ENCODE results near the gene USP28.

Gene USP28

GRCh38 chr11:113862435-113862834, 12.9 kb downstream of the USP28 start:
- Histone ChIP-seq H3K9me3 (ENCODE audit: control insufficient read depth in 5 of 5, low read length in 5 of 5) (no peaks in the 10 kb centered on the region), H3K9ac (ENCODE audit: low read length in 5 of 5) (no peak overlapping the region), H3K27ac (ENCODE audit: low read depth, low read length) (no peak overlapping the region), H3K4me1 (ENCODE audit: control insufficient read depth in 5 of 5, insufficient read depth in 5 of 5, low read length in 5 of 5) (no peaks in the 10 kb centered on the region), H3K4me3 (ENCODE audit: low read depth in 1 of 5, low read length in 5 of 5) (no peak overlapping the region), H3K36me3 (ENCODE audit: control insufficient read depth in 5 of 5, insufficient read depth in 5 of 5, low read length in 5 of 5) (no peaks in the 10 kb centered on the region), H3K27me3 (ENCODE audit: control insufficient read depth in 5 of 5, insufficient read depth in 4 of 5, low read length in 5 of 5) (no peaks in the 10 kb centered on the region)

- Histone ChIP-seq H3K9me3 (ENCODE audit: control insufficient read depth in 5 of 5, low read length in 5 of 5) (no peaks in the 10 kb centered on the region), H3K4me1 (ENCODE audit: control insufficient read depth in 5 of 5, insufficient read depth in 5 of 5, low read length in 5 of 5) (peaks cover 0 to 3% (median 0%) of the 10 kb centered on the region in 5 donors), H3K27ac (ENCODE audit: low read depth, low read length) (no peak overlapping the region), H3K36me3 (ENCODE audit: control insufficient read depth in 5 of 5, insufficient read depth in 5 of 5, low read length in 5 of 5) (no peaks in the 10 kb centered on the region), H3K27me3 (ENCODE audit: control insufficient read depth in 5 of 5, insufficient read depth in 4 of 5, low read length in 5 of 5) (no peaks in the 10 kb centered on the region), H3K9ac (ENCODE audit: low read length in 5 of 5) (no peak overlapping the region), H3K4me3 (ENCODE audit: low read depth in 1 of 5, low read length in 5 of 5) (no peak overlapping the region)
Observed at GRCh38 chr11:113859665-113860064, 15.7 kb downstream of the USP28 start.

- H3K9me3 ChIP-seq (ENCODE audit: control insufficient read depth in 5 of 5, low read length in 5 of 5): no peaks in the 10 kb centered on the region
- H3K27ac ChIP-seq (ENCODE audit: low read depth, low read length): no peak overlapping the region
- H3K36me3 ChIP-seq (ENCODE audit: control insufficient read depth in 5 of 5, insufficient read depth in 5 of 5, low read length in 5 of 5): peaks cover 5 to 9% (median 7%) of the 10 kb centered on the region in 5 donors
- H3K9ac ChIP-seq (ENCODE audit: low read length in 5 of 5): no peak overlapping the region
- no peaks in the 10 kb centered on the region for H3K27me3 ChIP-seq (ENCODE audit: control insufficient read depth in 5 of 5, insufficient read depth in 4 of 5, low read length in 5 of 5)
- no peak overlapping the region for H3K4me3 ChIP-seq (ENCODE audit: low read depth in 1 of 5, low read length in 5 of 5)
- peaks cover 0 to 3% (median 0%) of the 10 kb centered on the region in 5 donors for H3K4me1 ChIP-seq (ENCODE audit: control insufficient read depth in 5 of 5, insufficient read depth in 5 of 5, low read length in 5 of 5)
Observed at GRCh38 chr11:113856966-113857759, 18.2 kb downstream of the USP28 start.

- H3K9me3 ChIP-seq (ENCODE audit: control insufficient read depth in 5 of 5, low read length in 5 of 5): no peaks in the 10 kb centered on the region
- no peak overlapping the region for H3K9ac ChIP-seq (ENCODE audit: low read length in 5 of 5)
- H3K27me3 ChIP-seq (ENCODE audit: control insufficient read depth in 5 of 5, insufficient read depth in 4 of 5, low read length in 5 of 5): no peaks in the 10 kb centered on the region
- H3K36me3 ChIP-seq (ENCODE audit: control insufficient read depth in 5 of 5, insufficient read depth in 5 of 5, low read length in 5 of 5): peaks cover 5 to 19% (median 13%) of the 10 kb centered on the region in 5 donors
- H3K4me1 ChIP-seq (ENCODE audit: control insufficient read depth in 5 of 5, insufficient read depth in 5 of 5, low read length in 5 of 5): peaks cover 0 to 3% (median 0%) of the 10 kb centered on the region in 5 donors
- H3K4me3 ChIP-seq (ENCODE audit: low read depth in 1 of 5, low read length in 5 of 5): no peak overlapping the region
- no peak overlapping the region for H3K27ac ChIP-seq (ENCODE audit: low read depth, low read length)
Observed at GRCh38 chr11:113855803-113856202, 19.6 kb downstream of the USP28 start.

- H3K27ac ChIP-seq (ENCODE audit: low read depth, low read length): no peak overlapping the region
- H3K36me3 ChIP-seq (ENCODE audit: control insufficient read depth in 5 of 5, insufficient read depth in 5 of 5, low read length in 5 of 5): peaks cover 12 to 44% (median 36%) of the 10 kb centered on the region in 5 donors
- H3K4me1 ChIP-seq (ENCODE audit: control insufficient read depth in 5 of 5, insufficient read depth in 5 of 5, low read length in 5 of 5): no peaks in the 10 kb centered on the region
- no peaks in the 10 kb centered on the region for H3K27me3 ChIP-seq (ENCODE audit: control insufficient read depth in 5 of 5, insufficient read depth in 4 of 5, low read length in 5 of 5)
- H3K9me3 ChIP-seq (ENCODE audit: control insufficient read depth in 5 of 5, low read length in 5 of 5): no peaks in the 10 kb centered on the region
- no peak overlapping the region for H3K9ac ChIP-seq (ENCODE audit: low read length in 5 of 5)
- H3K4me3 ChIP-seq (ENCODE audit: low read depth in 1 of 5, low read length in 5 of 5): no peak overlapping the region
Observed at GRCh38 chr11:113850188-113850587, 25.2 kb downstream of the USP28 start.

GRCh38 chr11:113849713-113850112, 25.7 kb downstream of the USP28 start:
- H3K4me1 ChIP-seq (ENCODE audit: control insufficient read depth in 5 of 5, insufficient read depth in 5 of 5, low read length in 5 of 5): no peaks in the 10 kb centered on the region
- H3K9me3 ChIP-seq (ENCODE audit: control insufficient read depth in 5 of 5, low read length in 5 of 5): no peaks in the 10 kb centered on the region
- no peak overlapping the region for H3K4me3 ChIP-seq (ENCODE audit: low read depth in 1 of 5, low read length in 5 of 5)
- H3K36me3 ChIP-seq (ENCODE audit: control insufficient read depth in 5 of 5, insufficient read depth in 5 of 5, low read length in 5 of 5): peaks cover 12 to 44% (median 36%) of the 10 kb centered on the region in 5 donors
- H3K9ac ChIP-seq (ENCODE audit: low read length in 5 of 5): no peak overlapping the region
- no peak overlapping the region for H3K27ac ChIP-seq (ENCODE audit: low read depth, low read length)
- no peaks in the 10 kb centered on the region for H3K27me3 ChIP-seq (ENCODE audit: control insufficient read depth in 5 of 5, insufficient read depth in 4 of 5, low read length in 5 of 5)

GRCh38 chr11:113847580-113847979, 27.8 kb downstream of the USP28 start:
- Histone ChIP-seq H3K27ac (ENCODE audit: low read depth, low read length) (no peak overlapping the region), H3K9me3 (ENCODE audit: control insufficient read depth in 5 of 5, low read length in 5 of 5) (no peaks in the 10 kb centered on the region), H3K4me3 (ENCODE audit: low read depth in 1 of 5, low read length in 5 of 5) (no peak overlapping the region), H3K36me3 (ENCODE audit: control insufficient read depth in 5 of 5, insufficient read depth in 5 of 5, low read length in 5 of 5) (peaks cover 11 to 39% (median 32%) of the 10 kb centered on the region in 5 donors), H3K27me3 (ENCODE audit: control insufficient read depth in 5 of 5, insufficient read depth in 4 of 5, low read length in 5 of 5) (no peaks in the 10 kb centered on the region), H3K4me1 (ENCODE audit: control insufficient read depth in 5 of 5, insufficient read depth in 5 of 5, low read length in 5 of 5) (no peaks in the 10 kb centered on the region), H3K9ac (ENCODE audit: low read length in 5 of 5) (no peak overlapping the region)

- H3K4me1 ChIP-seq (ENCODE audit: control insufficient read depth in 5 of 5, insufficient read depth in 5 of 5, low read length in 5 of 5): no peaks in the 10 kb centered on the region
- H3K27ac ChIP-seq (ENCODE audit: low read depth, low read length): no peak overlapping the region
- no peak overlapping the region for H3K4me3 ChIP-seq (ENCODE audit: low read depth in 1 of 5, low read length in 5 of 5)
- no peak overlapping the region for H3K9ac ChIP-seq (ENCODE audit: low read length in 5 of 5)
- peaks cover 7 to 35% (median 28%) of the 10 kb centered on the region in 5 donors for H3K36me3 ChIP-seq (ENCODE audit: control insufficient read depth in 5 of 5, insufficient read depth in 5 of 5, low read length in 5 of 5)
- H3K27me3 ChIP-seq (ENCODE audit: control insufficient read depth in 5 of 5, insufficient read depth in 4 of 5, low read length in 5 of 5): no peaks in the 10 kb centered on the region
- H3K9me3 ChIP-seq (ENCODE audit: control insufficient read depth in 5 of 5, low read length in 5 of 5): no peaks in the 10 kb centered on the region
Observed at GRCh38 chr11:113847111-113847510, 28.3 kb downstream of the USP28 start.

GRCh38 chr11:113841691-113842090, 33.7 kb downstream of the USP28 start:
- Histone ChIP-seq H3K27me3 (ENCODE audit: control insufficient read depth in 5 of 5, insufficient read depth in 4 of 5, low read length in 5 of 5) (no peaks in the 10 kb centered on the region), H3K9me3 (ENCODE audit: control insufficient read depth in 5 of 5, low read length in 5 of 5) (no peaks in the 10 kb centered on the region), H3K4me1 (ENCODE audit: control insufficient read depth in 5 of 5, insufficient read depth in 5 of 5, low read length in 5 of 5) (no peaks in the 10 kb centered on the region), H3K27ac (ENCODE audit: low read depth, low read length) (no peak overlapping the region), H3K36me3 (ENCODE audit: control insufficient read depth in 5 of 5, insufficient read depth in 5 of 5, low read length in 5 of 5) (peaks cover 18 to 40% (median 25%) of the 10 kb centered on the region in 5 donors), H3K4me3 (ENCODE audit: low read depth in 1 of 5, low read length in 5 of 5) (no peak overlapping the region), H3K9ac (ENCODE audit: low read length in 5 of 5) (no peak overlapping the region)

GRCh38 chr11:113840932-113841664, 34.3 kb downstream of the USP28 start:
- H3K9ac ChIP-seq (ENCODE audit: low read length in 5 of 5): no peak overlapping the region
- no peaks in the 10 kb centered on the region for H3K27me3 ChIP-seq (ENCODE audit: control insufficient read depth in 5 of 5, insufficient read depth in 4 of 5, low read length in 5 of 5)
- no peaks in the 10 kb centered on the region for H3K4me1 ChIP-seq (ENCODE audit: control insufficient read depth in 5 of 5, insufficient read depth in 5 of 5, low read length in 5 of 5)
- peaks cover 18 to 45% (median 26%) of the 10 kb centered on the region in 5 donors for H3K36me3 ChIP-seq (ENCODE audit: control insufficient read depth in 5 of 5, insufficient read depth in 5 of 5, low read length in 5 of 5)
- H3K9me3 ChIP-seq (ENCODE audit: control insufficient read depth in 5 of 5, low read length in 5 of 5): no peaks in the 10 kb centered on the region
- H3K4me3 ChIP-seq (ENCODE audit: low read depth in 1 of 5, low read length in 5 of 5): no peak overlapping the region
- H3K27ac ChIP-seq (ENCODE audit: low read depth, low read length): no peak overlapping the region

Measured in subcutaneous abdominal adipose tissue (tissue), 5 donors.